Fibroblast of villous mesenchyme (primary cell): ENCODE data around the gene TMEM125. TPM values are rescaled to one million over a fixed set of nuclear protein-coding genes. Genes with fewer than 3 reads are reported as not detected.

ENCODE experiments used
- DNase-seq: peaks from one replicate; pipeline ENCODE4 v3.0.0-alpha.2; 2010; ENCODE audit warnings: low read depth
- H3K4me3 ChIP-seq: 2 replicates; pipeline ENCODE4 v1.5.1; 2011; ENCODE audit warnings: low read depth, mild to moderate bottlenecking, low read length
- total RNA-seq: library from RNA; depleted of rRNA; stranded (reverse); fragments of >200 nt; gene quantifications from 2 replicates; pipeline ENCODE4 v1.2.3, GENCODE V29; 2012
- TF ChIP-seq, protein P1 (sequence below): IDR thresholded peaks from 2 replicates; pipeline ENCODE4 v1.5.1; 2012; ENCODE audit warnings: low read depth, mild to moderate bottlenecking, low read length; ENCODE audit not compliant: insufficient read depth

TMEM125 gene
- total RNA-seq, 1 donor = under 0.01 TPM

DNA sequence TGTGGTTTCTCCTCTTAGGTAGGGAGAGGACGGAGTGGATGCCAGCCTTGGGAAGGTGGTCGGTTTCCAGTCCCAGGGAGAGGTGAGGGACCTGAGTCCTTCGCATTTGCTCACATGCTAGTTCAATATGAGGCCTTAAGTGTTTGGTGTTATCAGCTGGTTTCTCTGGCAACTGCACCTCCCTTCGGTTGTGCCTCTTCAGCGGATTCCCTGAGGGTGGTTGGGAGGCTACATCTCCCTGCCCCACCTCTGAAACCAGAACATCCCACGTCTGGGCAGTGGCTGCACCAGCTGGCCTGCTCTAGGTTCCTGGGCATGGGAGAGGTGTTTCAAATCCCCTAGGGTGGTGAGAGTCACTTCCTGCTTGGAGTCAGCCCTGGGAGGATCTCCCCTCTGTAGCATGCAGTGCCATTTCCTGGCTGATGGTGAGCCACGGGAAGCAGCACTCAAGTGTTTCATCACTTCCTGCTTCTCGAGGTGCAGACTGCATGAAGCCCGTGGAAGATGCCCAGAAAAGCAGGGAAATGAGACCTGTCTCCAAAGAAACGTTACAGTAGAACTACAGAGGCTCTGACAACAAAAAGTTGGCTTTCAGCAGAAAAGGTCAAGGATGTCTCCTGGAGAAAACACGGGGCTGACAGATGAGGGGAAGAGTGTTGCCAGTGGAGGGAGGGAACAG, 4.5 kb downstream of the TMEM125 start:
- no peak overlapping the region for H3K4me3 ChIP-seq
- DNase-seq = peak; percentile 27
- TF ChIP-seq, protein P1, sequence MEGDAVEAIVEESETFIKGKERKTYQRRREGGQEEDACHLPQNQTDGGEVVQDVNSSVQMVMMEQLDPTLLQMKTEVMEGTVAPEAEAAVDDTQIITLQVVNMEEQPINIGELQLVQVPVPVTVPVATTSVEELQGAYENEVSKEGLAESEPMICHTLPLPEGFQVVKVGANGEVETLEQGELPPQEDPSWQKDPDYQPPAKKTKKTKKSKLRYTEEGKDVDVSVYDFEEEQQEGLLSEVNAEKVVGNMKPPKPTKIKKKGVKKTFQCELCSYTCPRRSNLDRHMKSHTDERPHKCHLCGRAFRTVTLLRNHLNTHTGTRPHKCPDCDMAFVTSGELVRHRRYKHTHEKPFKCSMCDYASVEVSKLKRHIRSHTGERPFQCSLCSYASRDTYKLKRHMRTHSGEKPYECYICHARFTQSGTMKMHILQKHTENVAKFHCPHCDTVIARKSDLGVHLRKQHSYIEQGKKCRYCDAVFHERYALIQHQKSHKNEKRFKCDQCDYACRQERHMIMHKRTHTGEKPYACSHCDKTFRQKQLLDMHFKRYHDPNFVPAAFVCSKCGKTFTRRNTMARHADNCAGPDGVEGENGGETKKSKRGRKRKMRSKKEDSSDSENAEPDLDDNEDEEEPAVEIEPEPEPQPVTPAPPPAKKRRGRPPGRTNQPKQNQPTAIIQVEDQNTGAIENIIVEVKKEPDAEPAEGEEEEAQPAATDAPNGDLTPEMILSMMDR = no peak

DNA sequence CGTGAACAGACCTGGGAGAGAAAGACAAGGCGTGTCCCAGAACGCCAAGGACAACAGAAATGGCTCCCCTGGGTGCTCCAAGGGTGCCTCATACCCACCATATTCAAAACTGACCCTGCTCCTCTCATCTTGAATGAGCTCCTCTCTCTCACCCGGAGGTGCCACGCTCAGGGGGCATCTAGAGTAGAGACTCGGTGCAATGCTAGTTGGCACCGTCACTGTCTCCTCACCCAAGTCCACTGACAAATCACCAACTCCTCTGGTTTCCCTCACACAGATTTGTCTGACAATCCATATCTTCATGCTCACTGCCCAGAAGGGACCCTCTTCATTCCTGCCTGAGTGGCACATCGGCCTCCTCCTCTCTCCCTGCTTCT, 5.0 kb downstream of the TMEM125 start:
- TF ChIP-seq, protein P1 = no peak
- no peak for DNase-seq
- no peak overlapping the region for H3K4me3 ChIP-seq

DNA sequence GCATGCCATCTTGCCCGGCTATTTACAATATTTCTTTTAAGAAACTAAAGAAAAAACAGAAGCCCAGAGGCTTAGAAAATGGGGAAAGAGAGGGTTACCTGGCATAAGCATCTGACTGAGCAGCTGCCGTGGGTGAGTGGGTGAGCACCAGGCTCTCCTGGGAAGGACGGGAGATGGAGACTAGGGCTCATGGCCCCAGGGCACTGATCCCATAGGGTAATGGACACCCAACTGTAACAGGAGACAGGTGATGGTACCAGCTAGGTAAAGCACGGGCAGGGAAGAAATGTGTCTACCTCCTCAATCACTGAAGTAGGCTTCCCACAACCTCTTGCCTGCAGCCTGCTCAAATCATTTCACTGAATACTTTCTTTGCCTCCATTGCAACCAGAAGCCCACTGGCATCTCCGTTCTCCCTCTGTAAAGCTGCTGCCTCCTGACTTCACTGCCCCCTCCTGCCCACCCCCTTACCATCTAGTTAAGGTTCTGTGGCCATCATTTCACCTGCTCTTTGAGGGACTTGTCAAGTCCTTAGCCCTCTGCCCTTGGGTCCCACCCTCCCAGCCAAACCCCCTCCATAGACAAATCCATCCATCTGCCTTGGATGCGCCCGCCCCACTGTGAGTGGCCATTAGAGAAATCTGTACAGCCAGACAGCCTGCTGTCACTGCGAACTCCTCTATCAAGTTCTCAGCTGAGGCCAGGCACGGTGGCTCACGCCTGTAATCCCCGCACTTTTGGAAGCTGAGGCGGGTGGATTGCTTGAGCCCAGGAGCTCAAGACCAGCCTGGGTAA, 6.2 kb downstream of the TMEM125 start:
- no peak overlapping the region for H3K4me3 ChIP-seq
- no peak for DNase-seq
- TF ChIP-seq, protein P1 = no peak

DNA sequence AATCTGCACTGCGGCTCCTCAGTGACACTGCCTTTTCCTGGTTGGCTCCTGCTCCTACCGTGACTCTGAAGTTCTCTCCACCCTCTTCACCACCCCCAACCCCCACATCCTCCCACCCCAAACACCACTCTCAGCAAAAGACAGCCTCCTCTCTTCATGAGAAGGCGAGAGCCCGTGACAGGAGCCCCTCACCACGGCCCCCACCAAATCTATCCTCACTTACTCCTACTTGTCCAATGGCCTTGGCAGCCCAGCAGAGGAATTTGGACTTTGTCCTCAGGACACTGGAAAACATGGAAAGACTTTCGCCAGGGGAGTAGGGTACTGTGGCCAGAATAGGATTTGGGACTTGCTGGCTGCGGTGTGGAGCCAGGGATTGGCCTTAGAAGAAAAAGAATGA, 6.9 kb downstream of the TMEM125 start:
- DNase-seq = no peak
- no peak overlapping the region for H3K4me3 ChIP-seq
- TF ChIP-seq, protein P1 = no peak

DNA sequence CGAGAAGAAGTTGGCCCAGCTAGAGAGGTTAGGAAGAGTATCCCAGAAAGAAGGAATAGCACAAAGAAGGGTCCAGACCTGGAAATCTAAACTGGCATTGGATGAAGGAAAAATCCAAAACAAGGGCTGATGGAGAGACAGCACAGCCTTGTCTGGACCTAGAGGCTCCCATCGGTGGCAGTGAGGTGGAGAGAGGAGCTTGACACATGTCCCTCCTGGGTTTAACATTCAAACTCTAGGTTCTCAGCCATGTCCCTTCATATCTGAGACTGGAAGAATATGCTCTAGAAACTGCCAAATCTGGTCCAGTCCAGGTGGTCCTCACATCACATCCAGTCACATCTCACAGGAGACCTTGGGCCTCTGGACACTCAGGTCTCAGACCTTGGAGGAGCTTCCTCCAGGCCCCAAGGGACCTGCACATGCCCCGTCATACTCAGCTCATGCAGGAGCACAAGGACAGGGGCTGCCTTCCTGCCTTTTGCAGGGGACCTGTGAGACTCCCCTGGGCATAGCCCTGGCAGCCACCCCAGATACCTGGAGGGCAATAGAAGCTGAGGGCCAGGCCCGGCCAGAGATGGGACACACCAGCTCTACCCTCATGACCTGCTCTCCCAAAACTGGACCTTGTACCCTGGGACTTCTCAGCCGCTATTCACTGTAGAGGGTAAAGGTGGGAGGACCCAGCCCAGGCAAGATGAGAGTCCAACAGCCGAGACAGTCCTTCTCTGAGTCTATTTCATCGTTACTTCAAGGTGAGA, 7.5 kb downstream of the TMEM125 start:
- TF ChIP-seq, protein P1 = no peak
- no peak overlapping the region for H3K4me3 ChIP-seq
- no peak for DNase-seq

DNA sequence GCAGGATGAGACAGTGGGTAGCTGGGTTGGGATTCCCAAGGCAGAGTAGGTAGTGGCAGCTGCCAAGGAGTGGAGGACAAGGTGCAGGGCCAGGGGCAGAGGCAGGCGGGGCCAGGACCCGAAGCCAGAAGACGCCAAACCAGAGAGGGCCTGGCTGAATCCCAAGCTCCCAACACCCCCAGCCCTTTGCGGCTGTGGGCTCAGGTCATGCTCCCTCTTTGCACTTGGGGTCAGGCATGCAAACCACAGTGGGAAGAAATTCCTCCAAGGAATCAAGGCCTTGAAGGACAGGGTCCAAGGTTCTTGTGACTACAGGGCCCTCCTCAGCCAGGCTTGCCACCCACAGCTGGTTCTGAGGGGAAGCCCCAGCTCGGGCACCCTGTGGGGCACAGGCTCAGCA, 9.4 kb downstream of the TMEM125 start:
- DNase-seq = no peak
- TF ChIP-seq, protein P1 = no peak
- no peak overlapping the region for H3K4me3 ChIP-seq
